ENCODE data around the gene ANTXR1. TPM values are rescaled to one million over a fixed set of nuclear protein-coding genes. Genes with fewer than 3 reads are reported as not detected.

ANTXR1 gene
- total and polyA plus RNA-seq, 5 donors = 13.8 to 49.4 (median 36.7) TPM

- H3K27ac ChIP-seq (ENCODE audit: low read length) = no peak overlapping the region
- intact Hi-C loops (cut with DNase I) = no loop called here
- no peak for DNase-seq
- WGBS = 70% methylated on average over 3 of the region's 3 CpGs
- H3K9me3 ChIP-seq (ENCODE audit: control insufficient read depth, low read length) = no peaks in the 10 kb centered on the region
- no peak for ATAC-seq
- no peaks in the 10 kb centered on the region for H3K27me3 ChIP-seq (ENCODE audit: control insufficient read depth, insufficient read depth)
- H3K4me1 ChIP-seq (ENCODE audit: control insufficient read depth, insufficient read depth, low read length) = no peaks in the 10 kb centered on the region
- no peak overlapping the region for H3K4me3 ChIP-seq (ENCODE audit: low read length)
These were observed 34.9 kb upstream of the ANTXR1 start for GRCh38 chr2:68978098-68978497.

DNA sequence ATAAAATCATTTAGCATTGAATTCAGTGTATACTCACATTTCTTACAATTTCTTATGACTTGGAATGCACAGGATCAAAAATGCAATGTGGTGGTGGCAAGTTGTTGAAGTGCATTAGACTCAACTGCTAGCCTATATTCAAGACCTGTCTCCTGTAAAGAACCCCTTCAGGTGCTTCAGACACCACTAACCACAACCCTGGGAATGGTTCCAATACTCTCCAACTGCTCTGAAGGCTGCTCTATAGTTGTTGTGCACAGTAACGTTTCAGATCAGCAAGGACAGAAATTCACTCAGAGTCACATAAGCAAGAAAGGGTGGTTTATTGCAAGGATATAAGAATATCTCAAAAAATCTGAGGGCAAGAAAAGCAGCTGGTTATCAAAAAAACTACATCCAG is 32.0 kb upstream of the ANTXR1 start:
- intact Hi-C loops (cut with DNase I) = no loop called here
- H3K27ac ChIP-seq (ENCODE audit: low read length) = no peak overlapping the region
- H3K4me1 ChIP-seq (ENCODE audit: control insufficient read depth, insufficient read depth, low read length) = no peaks in the 10 kb centered on the region
- no peaks in the 10 kb centered on the region for H3K9me3 ChIP-seq (ENCODE audit: control insufficient read depth, low read length)
- ATAC-seq = no peak
- H3K27me3 ChIP-seq (ENCODE audit: control insufficient read depth, insufficient read depth) = no peaks in the 10 kb centered on the region
- no peak overlapping the region for H3K4me3 ChIP-seq (ENCODE audit: low read length)
- 64% methylated on average over 1 of the region's 1 CpG for WGBS
- no peak for DNase-seq

DNA sequence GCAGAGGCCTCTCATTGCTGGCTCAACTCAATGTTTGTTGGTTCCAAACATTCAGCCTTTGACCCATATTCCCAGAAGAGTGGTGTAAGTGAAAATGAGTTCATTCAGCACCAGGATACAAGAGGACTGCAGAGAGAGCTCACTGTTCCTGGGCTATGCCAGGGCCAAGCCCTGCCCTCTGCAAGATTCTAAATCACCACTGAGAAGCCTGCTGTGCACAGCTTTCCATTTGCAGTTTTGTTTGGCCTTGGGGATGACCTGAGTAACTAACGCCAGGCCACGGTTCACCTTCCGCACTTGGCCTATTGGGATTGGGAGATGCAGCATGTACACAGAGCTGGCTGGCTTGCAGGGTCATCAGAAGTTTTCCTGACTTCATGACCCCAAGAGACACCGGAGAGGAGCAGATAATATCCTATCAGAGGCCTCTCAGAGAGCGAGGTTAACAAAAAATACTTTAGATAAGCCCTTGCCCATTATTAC is 25.9 kb upstream of the ANTXR1 start:
- Histone ChIP-seq H3K4me3 (ENCODE audit: low read length) (no peak overlapping the region), H3K9me3 (ENCODE audit: control insufficient read depth, low read length) (no peaks in the 10 kb centered on the region), H3K4me1 (ENCODE audit: control insufficient read depth, insufficient read depth, low read length) (no peaks in the 10 kb centered on the region), H3K27me3 (ENCODE audit: control insufficient read depth, insufficient read depth) (no peaks in the 10 kb centered on the region), H3K27ac (ENCODE audit: low read length) (no peak overlapping the region)
- intact Hi-C loops (cut with DNase I) = no loop called here
- WGBS = 37% methylated on average over 5 of the region's 5 CpGs
- peak; percentile 67 to 95 for ATAC-seq
- peak in 2 of 3 donors; percentile 59 to 60 for DNase-seq

- Histone ChIP-seq H3K4me3 (ENCODE audit: low read length) (no peak overlapping the region), H3K27me3 (ENCODE audit: control insufficient read depth, insufficient read depth) (no peaks in the 10 kb centered on the region), H3K4me1 (ENCODE audit: control insufficient read depth, insufficient read depth, low read length) (no peaks in the 10 kb centered on the region), H3K9me3 (ENCODE audit: control insufficient read depth, low read length) (no peaks in the 10 kb centered on the region), H3K27ac (ENCODE audit: low read length) (no peak overlapping the region)
- 49% methylated on average over 5 of the region's 5 CpGs for WGBS
- DNase-seq (no peak), ATAC-seq (no peak)
- intact Hi-C loops (cut with DNase I) = no loop called here
These were observed 23.9 kb upstream of the ANTXR1 start for GRCh38 chr2:68989035-68989434.

GRCh38 chr2:68992341-68992740 is 20.6 kb upstream of the ANTXR1 start:
- WGBS = 85% methylated on average over 5 of the region's 5 CpGs
- Histone ChIP-seq H3K9me3 (ENCODE audit: control insufficient read depth, low read length) (no peaks in the 10 kb centered on the region), H3K27me3 (ENCODE audit: control insufficient read depth, insufficient read depth) (no peaks in the 10 kb centered on the region), H3K27ac (ENCODE audit: low read length) (no peak overlapping the region), H3K4me1 (ENCODE audit: control insufficient read depth, insufficient read depth, low read length) (no peaks in the 10 kb centered on the region), H3K4me3 (ENCODE audit: low read length) (no peak overlapping the region)
- intact Hi-C loops (cut with DNase I) = no loop called here
- DNase-seq (no peak), ATAC-seq (no peak)

DNA sequence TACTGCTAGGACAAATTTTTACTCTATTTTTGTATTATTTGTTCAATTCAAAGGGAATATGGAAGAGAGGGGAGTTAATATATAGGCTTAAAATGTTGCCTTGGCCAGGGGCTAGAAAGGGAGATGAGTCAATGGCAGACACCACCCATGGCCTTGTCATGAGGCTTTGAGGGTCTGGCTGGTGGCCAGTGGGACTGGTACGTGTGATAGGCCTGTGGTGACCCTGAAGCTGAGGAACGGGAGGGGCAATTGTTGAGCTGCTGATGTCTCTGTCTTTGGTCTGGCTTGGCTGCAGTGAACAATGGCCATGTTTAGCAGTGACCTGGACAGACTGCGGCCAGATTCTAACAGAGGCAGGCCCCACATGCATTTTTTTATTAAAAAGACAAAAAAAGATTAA is 20.0 kb upstream of the ANTXR1 start:
- H3K4me1 ChIP-seq (ENCODE audit: control insufficient read depth, insufficient read depth, low read length) = no peaks in the 10 kb centered on the region
- no peaks in the 10 kb centered on the region for H3K27me3 ChIP-seq (ENCODE audit: control insufficient read depth, insufficient read depth)
- intact Hi-C loops (cut with DNase I) = no loop called here
- no peak overlapping the region for H3K27ac ChIP-seq (ENCODE audit: low read length)
- no peak overlapping the region for H3K4me3 ChIP-seq (ENCODE audit: low read length)
- peak in 1 of 3 donors; percentile 52 for DNase-seq
- WGBS = 59% methylated on average over 3 of the region's 3 CpGs
- no peak for ATAC-seq
- H3K9me3 ChIP-seq (ENCODE audit: control insufficient read depth, low read length) = no peaks in the 10 kb centered on the region

DNA sequence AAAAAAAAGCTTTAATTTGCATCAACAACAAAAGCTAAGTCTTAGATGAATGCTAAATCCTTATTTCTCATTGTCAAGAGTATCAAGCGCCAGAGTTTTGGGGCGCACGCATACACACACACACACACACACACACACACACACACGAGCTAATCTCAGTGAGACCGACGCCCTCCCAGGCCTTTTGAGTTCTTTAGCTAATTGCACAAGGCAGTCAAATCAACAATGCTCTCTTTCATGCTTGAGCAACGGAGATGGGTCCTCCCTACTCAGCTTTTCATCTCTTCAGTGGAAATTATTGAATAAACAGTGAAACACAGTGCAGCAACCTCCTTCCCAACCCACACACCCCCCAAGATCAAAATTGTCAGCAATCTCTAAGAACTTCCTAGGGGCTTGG is 19.3 kb upstream of the ANTXR1 start:
- ATAC-seq (peak; percentile 76 to 77), DNase-seq (peak; percentile 44 to 80 (median 57))
- intact Hi-C loops (cut with DNase I) = no loop called here

GRCh38 chr2:68994864-68995263 is 18.1 kb upstream of the ANTXR1 start:
- DNase-seq (peak; percentile 86 to 91 (median 87)), ATAC-seq (peak; percentile 82 to 93)
- no peaks in the 10 kb centered on the region for H3K27me3 ChIP-seq (ENCODE audit: control insufficient read depth, insufficient read depth)
- WGBS = 34% methylated on average over 4 of the region's 4 CpGs
- no peaks in the 10 kb centered on the region for H3K9me3 ChIP-seq (ENCODE audit: control insufficient read depth, low read length)
- no peak overlapping the region for H3K27ac ChIP-seq (ENCODE audit: low read length)
- H3K4me3 ChIP-seq (ENCODE audit: low read length) = no peak overlapping the region
- intact Hi-C loops (cut with DNase I) = no loop called here
- no peaks in the 10 kb centered on the region for H3K4me1 ChIP-seq (ENCODE audit: control insufficient read depth, insufficient read depth, low read length)

More for the DNA sequence above, 19.3 kb upstream of the ANTXR1 start:
- no peaks in the 10 kb centered on the region for H3K9me3 ChIP-seq (ENCODE audit: control insufficient read depth, low read length)
- H3K4me3 ChIP-seq (ENCODE audit: low read length) = no peak overlapping the region
- no peak overlapping the region for H3K27ac ChIP-seq (ENCODE audit: low read length)
- H3K4me1 ChIP-seq (ENCODE audit: control insufficient read depth, insufficient read depth, low read length) = no peaks in the 10 kb centered on the region
- H3K27me3 ChIP-seq (ENCODE audit: control insufficient read depth, insufficient read depth) = no peaks in the 10 kb centered on the region
- 72% methylated on average over 7 of the region's 7 CpGs for WGBS

DNA sequence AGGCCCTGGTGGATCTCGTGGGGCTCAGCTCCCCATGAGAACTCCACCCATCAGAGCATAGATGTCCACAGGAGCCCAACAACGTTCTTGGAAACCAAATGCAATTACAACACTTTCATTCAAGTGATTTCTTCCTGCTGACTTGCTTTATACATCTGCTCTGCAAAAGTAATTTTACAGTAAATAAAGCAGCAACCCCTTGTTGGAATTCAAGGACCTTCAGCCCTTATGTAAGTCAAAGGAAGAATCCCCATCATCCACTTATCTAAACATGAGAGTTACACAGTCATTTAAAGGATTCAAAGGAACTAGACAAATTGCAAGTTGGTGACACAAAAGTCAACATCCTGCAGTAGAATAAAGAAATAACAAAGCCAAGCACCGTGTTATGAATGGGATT is 17.1 kb upstream of the ANTXR1 start:
- WGBS = 44% methylated on average over 3 of the region's 3 CpGs
- H3K4me3 ChIP-seq (ENCODE audit: low read length) = no peak overlapping the region
- H3K9me3 ChIP-seq (ENCODE audit: control insufficient read depth, low read length) = no peaks in the 10 kb centered on the region
- no peak for ATAC-seq
- intact Hi-C loops (cut with DNase I) = no loop called here
- H3K4me1 ChIP-seq (ENCODE audit: control insufficient read depth, insufficient read depth, low read length) = no peaks in the 10 kb centered on the region
- H3K27me3 ChIP-seq (ENCODE audit: control insufficient read depth, insufficient read depth) = no peaks in the 10 kb centered on the region
- DNase-seq = no peak
- H3K27ac ChIP-seq (ENCODE audit: low read length) = no peak overlapping the region

DNA sequence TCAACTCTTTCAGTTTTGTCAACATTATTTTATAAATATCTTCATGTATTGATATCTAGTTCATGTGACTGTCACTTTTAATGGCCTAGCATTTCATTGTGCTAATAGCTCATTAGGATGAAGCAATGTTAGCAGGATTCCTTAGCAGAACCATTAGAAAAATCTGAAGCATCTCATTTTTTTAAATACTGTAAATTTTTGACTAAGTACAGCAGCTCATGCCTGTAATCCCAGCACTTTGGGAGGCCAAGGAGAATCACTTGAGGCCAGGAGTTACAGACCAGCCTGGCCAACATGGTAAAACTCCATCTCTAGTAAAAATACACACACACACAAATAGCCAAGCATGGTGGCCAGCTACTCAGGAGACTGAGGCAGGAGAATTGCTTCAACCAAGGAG is 15.6 kb upstream of the ANTXR1 start:
- intact Hi-C loops (cut with DNase I) = no loop called here

GRCh38 chr2:69001879-69002278 is 11.1 kb upstream of the ANTXR1 start:
- intact Hi-C loops (cut with DNase I) = no loop called here
- no peaks in the 10 kb centered on the region for H3K4me1 ChIP-seq (ENCODE audit: control insufficient read depth, insufficient read depth, low read length)
- DNase-seq = no peak

More for the DNA sequence above, 15.6 kb upstream of the ANTXR1 start:
- DNase-seq = no peak
- no peaks in the 10 kb centered on the region for H3K27me3 ChIP-seq (ENCODE audit: control insufficient read depth, insufficient read depth)
- no peaks in the 10 kb centered on the region for H3K9me3 ChIP-seq (ENCODE audit: control insufficient read depth, low read length)
- no peak overlapping the region for H3K4me3 ChIP-seq (ENCODE audit: low read length)
- no peak overlapping the region for H3K27ac ChIP-seq (ENCODE audit: low read length)
- H3K4me1 ChIP-seq (ENCODE audit: control insufficient read depth, insufficient read depth, low read length) = no peaks in the 10 kb centered on the region
- ATAC-seq = no peak

GRCh38 chr2:69003731-69004130 is 9.2 kb upstream of the ANTXR1 start:
- H3K9me3 ChIP-seq (ENCODE audit: control insufficient read depth, low read length) = no peaks in the 10 kb centered on the region
- H3K27me3 ChIP-seq (ENCODE audit: control insufficient read depth, insufficient read depth) = no peaks in the 10 kb centered on the region
- H3K4me1 ChIP-seq (ENCODE audit: control insufficient read depth, insufficient read depth, low read length) = no peaks in the 10 kb centered on the region
- no peak overlapping the region for H3K27ac ChIP-seq (ENCODE audit: low read length)
- intact Hi-C loops (cut with DNase I) = no loop called here
- H3K4me3 ChIP-seq (ENCODE audit: low read length) = no peak overlapping the region
- no peak for DNase-seq
- 90% methylated on average over 2 of the region's 2 CpGs for WGBS
- ATAC-seq = no peak

More at GRCh38 chr2:69001879-69002278, 11.1 kb upstream of the ANTXR1 start:
- no peak for ATAC-seq
- Histone ChIP-seq H3K27ac (ENCODE audit: low read length) (no peak overlapping the region), H3K9me3 (ENCODE audit: control insufficient read depth, low read length) (no peaks in the 10 kb centered on the region), H3K4me3 (ENCODE audit: low read length) (no peak overlapping the region), H3K27me3 (ENCODE audit: control insufficient read depth, insufficient read depth) (no peaks in the 10 kb centered on the region)
